Cardiac fibroblast (primary cell): Measurements from ENCODE around the gene ZBTB25.

Experiments used
- DNase-seq, 2 donors: peaks; one replicate each; pipeline versions ENCODE4 v3.0.0 to v3.0.0-alpha.2; 2010; ENCODE audit warnings: low read depth in 2 of 2
- H3K4me3 ChIP-seq, 2 donors: replicated peaks in 1 of 2; 1 replicate in 1 of 2; 2 replicates in 1 of 2; pipeline ENCODE4 v1.5.1; 2011; ENCODE audit warnings: low read depth in 2 of 2, low read length in 2 of 2, mild to moderate bottlenecking in 2 of 2, moderate library complexity in 1 of 2
- CTCF ChIP-seq: IDR thresholded peaks from one replicate; pipeline ENCODE4 v1.5.1; 2011; ENCODE audit warnings: low read depth, mild to moderate bottlenecking, low read length, inconsistent platforms

ZBTB25 gene

DNA sequence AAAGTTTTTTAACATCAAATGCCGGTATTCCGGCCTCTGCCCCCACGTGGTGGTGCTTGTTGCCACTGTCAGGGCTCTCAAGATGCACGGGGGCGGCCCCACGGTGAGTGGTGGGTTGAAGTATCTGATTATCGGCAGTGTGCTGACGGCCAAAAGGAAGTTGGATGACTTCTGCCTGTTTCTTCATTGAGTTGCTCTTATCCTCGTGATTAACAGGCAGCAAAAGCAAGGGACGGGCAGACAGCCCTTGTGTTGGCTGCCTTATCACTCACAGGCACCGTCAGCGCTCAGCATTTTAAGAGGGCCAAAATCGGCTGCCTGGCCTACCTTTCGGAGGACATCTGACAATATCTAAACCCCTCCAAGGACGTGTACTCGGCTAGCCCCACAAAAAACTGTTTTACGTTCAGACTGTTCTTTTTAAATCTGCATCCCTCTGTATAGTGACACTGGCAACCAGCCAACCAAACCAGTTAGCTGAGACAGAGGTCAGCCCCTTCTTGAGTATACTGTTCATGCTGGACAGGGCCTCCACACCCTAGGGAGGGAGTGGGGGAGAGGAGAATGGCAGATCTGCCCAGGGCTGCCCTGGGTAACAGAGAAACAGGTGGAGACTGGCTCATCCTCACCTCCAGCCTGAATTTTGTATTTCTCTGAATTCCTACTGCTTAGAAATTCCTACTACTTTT, 61.2 kb downstream of the ZBTB25 start:
- no peak overlapping the region for H3K4me3 ChIP-seq
- DNase-seq = peak in 1 of 2 donors; percentile 42
- TF ChIP-seq CTCF = no peak

GRCh38 chr14:64440494-64440893, 63.1 kb downstream of the ZBTB25 start:
- peak; percentile 40 to 54 for DNase-seq
- no peak overlapping the region for H3K4me3 ChIP-seq
- no peak for TF ChIP-seq CTCF

GRCh38 chr14:64439141-64439540, 64.5 kb downstream of the ZBTB25 start:
- no peak for TF ChIP-seq CTCF
- H3K4me3 ChIP-seq = no peak overlapping the region
- DNase-seq = no peak

DNA sequence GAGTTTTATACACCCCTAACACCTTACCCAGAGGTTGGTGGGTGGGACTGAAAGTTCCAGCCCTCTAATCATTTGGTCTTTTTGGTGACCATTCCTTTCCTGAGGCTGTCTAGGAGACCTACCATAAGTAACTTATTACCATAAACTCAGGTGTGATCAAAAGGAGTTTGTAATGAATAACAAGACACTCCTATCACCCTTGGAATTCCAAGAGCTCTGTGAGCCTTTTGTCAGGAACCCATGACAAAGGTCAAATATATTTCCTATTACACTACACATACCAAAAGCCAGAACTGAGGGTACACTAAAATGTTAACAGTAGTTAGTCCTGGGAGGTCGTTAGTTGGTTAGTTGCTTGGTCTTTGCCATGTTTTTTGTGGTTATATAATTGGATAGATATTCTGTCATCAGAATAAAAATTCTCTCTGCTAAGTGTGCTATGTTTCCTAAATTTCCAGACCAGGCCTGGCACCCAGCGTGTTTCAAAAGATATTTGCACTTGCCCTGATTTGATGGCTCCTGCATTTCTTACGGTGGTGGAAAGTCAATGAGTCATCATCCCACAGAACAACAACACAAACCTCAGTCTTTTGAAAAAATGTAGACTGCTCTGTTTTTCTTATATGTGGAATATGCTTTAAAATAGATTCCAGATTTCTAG, 65.3 kb downstream of the ZBTB25 start:
- H3K4me3 ChIP-seq = no peak overlapping the region
- peak; percentile 82 to 90 for DNase-seq

GRCh38 chr14:64434528-64434927, 69.1 kb downstream of the ZBTB25 start:
- no peak overlapping the region for H3K4me3 ChIP-seq
- no peak for TF ChIP-seq CTCF
- DNase-seq = peak in 1 of 2 donors; percentile 79

More for the DNA sequence above, 65.3 kb downstream of the ZBTB25 start:
- no peak for TF ChIP-seq CTCF

DNA sequence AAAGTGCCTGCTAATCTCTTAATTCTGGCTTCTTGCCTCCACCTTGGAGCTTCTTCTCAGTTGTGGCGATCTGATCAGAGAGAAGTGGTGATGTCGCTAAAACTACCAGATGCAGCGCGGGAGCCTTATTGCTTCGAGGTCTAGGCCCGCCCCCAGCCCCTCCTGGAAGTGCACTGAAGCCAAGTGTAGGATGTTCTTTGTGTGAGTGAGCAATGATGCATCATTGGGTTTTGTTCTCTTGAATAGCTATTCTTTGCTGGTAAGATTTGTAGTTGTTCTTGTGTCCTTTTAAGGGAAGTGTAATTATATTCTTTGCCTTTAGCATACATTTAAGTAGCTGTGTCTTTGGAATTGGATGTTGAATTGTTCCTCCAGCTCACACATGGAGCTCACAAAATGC, 79.7 kb downstream of the ZBTB25 start:
- peak; percentile 36 to 80 for DNase-seq
- no peak for TF ChIP-seq CTCF
- H3K4me3 ChIP-seq = no peak overlapping the region
